Posterior vena cava (tissue), 2 donors: Measurements from ENCODE around the gene HEXIM2. TPM values are rescaled to one million over a fixed set of nuclear protein-coding genes. Genes with fewer than 3 reads are reported as not detected.
"Not testable (repeated sequence)": the region's sequence is repeated elsewhere in the genome, so short reads cannot be mapped to it uniquely, and the experiment has no call there.

Source experiments
- DNase-seq: peaks from one replicate; pipeline ENCODE4 v3.0.0-alpha.2; 2020; ENCODE audit warnings: low spot score
- intact Hi-C, 2 donors: fragments of 100-400 bp; cut with DNase I; formaldehyde crosslinking; loops; one replicate each; pipeline versions ENCODE4 v1.14.1 to v1.14.2; 2022 to 2023
- microRNA-seq, 2 donors: library from miRNA; unstranded; fragments of <30 nt; microRNA quantifications; one replicate each; pipeline ENCODE4 v1.2.0, GENCODE V29; 2020 to 2021; ENCODE audit warnings: borderline microRNAs expressed in 2 of 2
- total RNA-seq, 2 donors: library from RNA; stranded (reverse); fragmentation: NEBNext Ultra II Directional; extraction: Animal tissue kit (Norgen Biotek cat#: 25700); gene quantifications; one replicate each; pipeline ENCODE4 v1.2.1, GENCODE V29; 2021
- donor health status: DM: yes; HTN: yes; CAD: no.
- donor health status: DM: yes; HTN: yes; CAD: no.

Gene HEXIM2
- total RNA-seq, 2 donors from 2014 or later: 1.6 to 3.0 TPM

- intact Hi-C loops: no loop called here
- no peak for DNase-seq
Measured at GRCh38 chr17:45189009-45189408, 27.3 kb downstream of the HEXIM2 start.

GRCh38 chr17:45190503-45191255, 29.0 kb downstream of the HEXIM2 start:
- intact Hi-C loops: no loop called here
- no peak for DNase-seq

GRCh38 chr17:45195424-45195823, 33.7 kb downstream of the HEXIM2 start:
- intact Hi-C loops: loop anchor here in 1 of 2 donors (5.0 kb wide), 2 partner anchors 58 to 273 kb away; partner anchors contain the start of gene ACBD4
- DNase-seq: no peak

- no peak for DNase-seq
- intact Hi-C loops: loop anchor here (2.0 to 5.0 kb wide), 3 partner anchors 60 to 275 kb away; partner anchors contain the start of gene ACBD4 (in 2 of the 2)
Measured at GRCh38 chr17:45197108-45197507, 35.4 kb downstream of the HEXIM2 start.

GRCh38 chr17:45197555-45198334, 36.1 kb downstream of the HEXIM2 start:
- peak; percentile 97 for DNase-seq
- intact Hi-C loops: loop anchor here (2.0 to 5.0 kb wide), 3 partner anchors 60 to 275 kb away; partner anchors contain the start of gene ACBD4 (in 2 of the 2)

- intact Hi-C loops: loop anchor here in 1 of 2 donors (5.0 kb wide), 1 partner anchor 292 kb away; the partner anchor contains the start of gene PLEKHM1
Measured at GRCh38 chr17:45200701-45201100, 39.0 kb downstream of the HEXIM2 start.

GRCh38 chr17:45201457-45201856, 39.8 kb downstream of the HEXIM2 start:
- DNase-seq: no peak
- intact Hi-C loops: loop anchor here in 1 of 2 donors (5.0 kb wide), 1 partner anchor 291 kb away; the partner anchor contains the start of gene PLEKHM1

More at GRCh38 chr17:45200701-45201100, 39.0 kb downstream of the HEXIM2 start:
- no peak for DNase-seq

- intact Hi-C loops: loop anchor here in 1 of 2 donors (5.0 kb wide), 1 partner anchor 290 kb away; the partner anchor contains the start of gene PLEKHM1
- not testable (repeated sequence) for DNase-seq
Measured at GRCh38 chr17:45201880-45202279, 40.2 kb downstream of the HEXIM2 start.

GRCh38 chr17:45218895-45219661, 57.4 kb downstream of the HEXIM2 start:
- peak; percentile 95 for DNase-seq
- intact Hi-C loops: loop anchor here in 1 of 2 donors (5.0 kb wide), 2 partner anchors 58 to 168 kb away; no protein-coding TSS in a partner anchor

Small RNA genes within 50 kb of the gene (microRNA-seq; reads per million reads assigned to microRNA genes)
- gene MIR6784: 0 to 0.65 reads per million in 2 donors

Other genes starting within 250 kb of the HEXIM2 start
- 1 to 10 TPM in 1 of 2 donors, under 1 TPM in 1; 0.51 to 1.7 TPM for gene GFAP, start 246.4 kb upstream of the HEXIM2 start, total RNA-seq
- under 1 TPM; 0.10 to 0.65 TPM for gene KIF18B, start 214.1 kb upstream of the HEXIM2 start, total RNA-seq
- gene C1QL1, start 193.6 kb upstream of the HEXIM2 start, total RNA-seq: under 1 TPM; 0.19 to 0.42 TPM
- 10 to 100 TPM; 17.9 to 19.9 TPM for gene DCAKD, start 110.2 kb upstream of the HEXIM2 start, total RNA-seq
- 10 to 100 TPM; 71.8 to 83.5 TPM for gene NMT1, start 100.6 kb upstream of the HEXIM2 start, total RNA-seq
- 10 to 100 TPM; 69.3 to 74.2 TPM for gene PLCD3, start 29.4 kb upstream of the HEXIM2 start, total RNA-seq
- 10 to 100 TPM; 10.8 to 12.9 TPM for gene ACBD4, start 26.2 kb upstream of the HEXIM2 start, total RNA-seq
- 10 to 100 TPM; 40.6 to 46.9 TPM for gene HEXIM1, start 13.4 kb upstream of the HEXIM2 start, total RNA-seq
- gene FMNL1, start 60.0 kb downstream of the HEXIM2 start, total RNA-seq: 10 to 100 TPM; 19.5 to 28.2 TPM
- not detected for gene SPATA32, start 100.2 kb downstream of the HEXIM2 start, total RNA-seq
- 1 to 10 TPM; 9.1 to 9.7 TPM for gene MAP3K14, start 155.1 kb downstream of the HEXIM2 start, total RNA-seq